ENCODE measurements around the gene CDH9.

Gene CDH9, protein sequence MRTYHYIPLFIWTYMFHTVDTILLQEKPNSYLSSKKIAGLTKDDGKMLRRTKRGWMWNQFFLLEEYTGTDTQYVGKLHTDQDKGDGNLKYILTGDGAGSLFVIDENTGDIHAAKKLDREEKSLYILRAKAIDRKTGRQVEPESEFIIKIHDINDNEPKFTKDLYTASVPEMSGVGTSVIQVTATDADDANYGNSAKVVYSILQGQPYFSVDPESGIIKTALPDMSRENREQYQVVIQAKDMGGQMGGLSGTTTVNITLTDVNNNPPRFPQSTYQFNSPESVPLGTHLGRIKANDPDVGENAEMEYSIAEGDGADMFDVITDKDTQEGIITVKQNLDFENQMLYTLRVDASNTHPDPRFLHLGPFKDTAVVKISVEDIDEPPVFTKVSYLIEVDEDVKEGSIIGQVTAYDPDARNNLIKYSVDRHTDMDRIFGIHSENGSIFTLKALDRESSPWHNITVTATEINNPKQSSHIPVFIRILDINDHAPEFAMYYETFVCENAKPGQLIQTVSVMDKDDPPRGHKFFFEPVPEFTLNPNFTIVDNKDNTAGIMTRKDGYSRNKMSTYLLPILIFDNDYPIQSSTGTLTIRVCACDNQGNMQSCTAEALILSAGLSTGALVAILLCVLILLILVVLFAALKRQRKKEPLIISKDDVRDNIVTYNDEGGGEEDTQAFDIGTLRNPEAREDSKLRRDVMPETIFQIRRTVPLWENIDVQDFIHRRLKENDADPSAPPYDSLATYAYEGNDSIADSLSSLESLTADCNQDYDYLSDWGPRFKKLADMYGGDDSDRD

DNA sequence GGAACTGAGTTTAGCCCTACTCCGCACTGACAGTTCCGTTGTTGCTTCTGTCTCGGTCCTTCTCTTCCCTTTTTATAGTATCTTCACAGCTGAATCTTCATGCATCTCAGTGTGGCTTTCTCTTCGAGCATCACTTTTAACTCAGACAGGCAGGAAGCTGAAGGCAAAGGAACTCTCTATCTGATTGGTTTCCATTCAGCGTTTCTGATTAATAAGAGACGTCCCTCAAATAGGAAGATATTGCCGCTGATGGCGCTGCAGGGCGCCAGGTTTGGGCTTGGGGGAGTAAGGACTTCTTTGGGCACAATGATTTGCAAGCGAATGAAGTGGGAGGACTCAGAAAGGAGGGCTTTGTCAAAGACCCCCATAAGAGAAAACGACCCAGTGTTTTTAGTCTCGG lies at the start of gene CDH9:
CDH9 (minus strand) TSS at position 111 of the 400 bp plus-strand sequence. CDS start 50,253 bp downstream, outside the sequence.
- no peak for DNase-seq (ENCODE audit: low spot score)

GRCh38 chr5:27087747-27088146 lies 49.4 kb upstream of the CDH9 start:
- DNase-seq (ENCODE audit: low spot score), result no peak

GRCh38 chr5:27083449-27084415 lies 45.3 kb upstream of the CDH9 start:
- DNase-seq (ENCODE audit: low spot score), result no peak

GRCh38 chr5:27080147-27080546 lies 41.8 kb upstream of the CDH9 start:
- DNase-seq (ENCODE audit: low spot score), result no peak

- DNase-seq (ENCODE audit: low spot score), result no peak
Observed at GRCh38 chr5:27062451-27062850, 24.1 kb upstream of the CDH9 start.

DNA sequence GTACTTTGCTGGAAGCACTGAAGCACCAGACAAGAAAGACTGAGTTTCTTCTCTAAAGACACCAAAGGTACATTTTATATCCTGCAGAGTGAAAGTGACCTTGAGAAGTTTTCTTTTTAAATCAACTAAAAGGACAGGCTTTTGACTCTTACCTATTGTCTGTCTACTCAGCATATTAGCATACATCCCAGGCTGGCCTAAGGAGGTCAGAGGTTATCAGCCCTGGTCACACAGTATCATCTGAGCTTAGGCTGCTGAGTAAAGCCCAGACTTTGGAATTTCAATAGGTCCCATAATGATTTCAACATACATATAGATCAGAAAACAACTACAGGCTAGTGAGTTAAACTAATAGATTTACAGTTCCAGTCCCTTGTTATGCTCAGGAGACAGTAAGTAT lies 10.1 kb upstream of the CDH9 start:
- DNase-seq (ENCODE audit: low spot score), result no peak

- DNase-seq (ENCODE audit: low spot score), result no peak
Observed at GRCh38 chr5:27041372-27041771, 3.0 kb upstream of the CDH9 start.

GRCh38 chr5:27034565-27034964 lies 3.8 kb downstream of the CDH9 start:
- DNase-seq (ENCODE audit: low spot score), result no peak

DNA sequence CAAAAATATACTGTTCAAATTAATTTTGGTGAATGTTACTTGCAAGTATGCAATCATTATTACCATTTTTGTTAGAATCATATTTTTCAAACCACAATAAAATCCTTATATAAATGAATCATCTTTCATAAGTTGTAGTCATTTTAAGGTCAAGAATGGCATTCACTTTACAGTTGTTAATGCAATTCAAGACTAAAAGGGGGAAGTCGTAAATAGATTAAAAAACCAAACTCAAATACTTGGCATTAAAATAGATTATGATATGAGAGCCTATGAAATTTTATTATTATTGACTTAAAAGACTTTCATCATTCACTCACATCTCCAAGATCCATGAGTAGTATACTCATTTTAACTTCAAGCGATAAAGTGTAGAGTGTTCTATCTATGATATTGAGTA lies 11.6 kb downstream of the CDH9 start:
- no peak for DNase-seq (ENCODE audit: low spot score)

DNA sequence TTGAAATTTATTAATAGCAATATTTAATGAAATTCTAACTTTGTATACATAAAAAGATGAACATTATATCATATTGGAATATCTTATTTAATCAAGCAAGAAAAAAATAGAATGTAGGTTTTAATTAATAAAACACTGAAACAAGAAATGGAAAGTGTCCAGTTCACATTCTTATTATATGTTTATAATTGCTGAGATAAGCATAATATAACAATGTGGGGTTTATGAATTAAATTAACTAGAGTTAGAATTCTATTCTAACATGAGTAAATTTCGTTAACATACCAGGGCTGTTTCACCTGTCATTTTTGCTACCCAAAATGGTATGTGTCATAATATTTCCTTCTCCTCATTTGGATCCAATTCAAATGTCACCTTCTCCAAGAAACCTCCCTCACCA lies 12.3 kb downstream of the CDH9 start:
- no peak for DNase-seq (ENCODE audit: low spot score)

DNA sequence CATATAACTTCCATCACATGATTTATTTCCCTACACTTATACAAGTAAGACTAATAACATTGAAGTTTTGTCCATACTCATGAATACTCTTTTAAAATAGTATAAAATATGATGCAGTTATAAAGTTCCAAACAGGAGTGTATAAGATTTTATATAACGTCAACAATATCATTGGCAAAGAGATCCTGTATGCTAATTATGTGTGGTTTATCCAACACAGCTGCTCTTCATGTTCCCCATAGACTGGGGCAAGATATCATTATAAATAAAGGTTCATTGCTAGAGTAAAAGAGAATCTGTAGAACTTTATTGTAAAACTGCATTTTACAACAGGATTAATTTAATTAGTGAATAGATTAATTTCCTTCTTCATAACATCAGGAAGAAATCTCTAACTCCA lies 16.9 kb downstream of the CDH9 start:
- no peak for DNase-seq (ENCODE audit: low spot score)

GRCh38 chr5:27020973-27021372 lies 17.4 kb downstream of the CDH9 start:
- DNase-seq (ENCODE audit: low spot score), result no peak

DNA sequence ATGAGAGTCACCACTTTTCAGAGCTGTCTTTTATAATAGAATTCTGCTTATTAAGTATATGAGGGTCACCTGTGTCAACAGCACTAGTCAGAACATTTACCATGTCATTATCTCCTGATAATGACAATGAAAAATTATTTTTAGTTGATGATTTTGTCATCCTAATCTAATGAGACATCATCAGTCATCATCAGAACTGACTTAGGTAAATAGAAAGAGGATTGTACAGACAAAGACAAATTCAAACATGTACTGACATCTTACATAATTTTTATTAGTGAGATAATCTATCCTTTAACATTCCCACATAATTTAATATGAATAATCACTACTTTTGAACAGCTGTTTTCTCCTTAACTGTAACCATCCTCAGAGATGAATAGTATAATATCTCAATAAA lies 22.6 kb downstream of the CDH9 start:
- DNase-seq (ENCODE audit: low spot score), result no peak

DNA sequence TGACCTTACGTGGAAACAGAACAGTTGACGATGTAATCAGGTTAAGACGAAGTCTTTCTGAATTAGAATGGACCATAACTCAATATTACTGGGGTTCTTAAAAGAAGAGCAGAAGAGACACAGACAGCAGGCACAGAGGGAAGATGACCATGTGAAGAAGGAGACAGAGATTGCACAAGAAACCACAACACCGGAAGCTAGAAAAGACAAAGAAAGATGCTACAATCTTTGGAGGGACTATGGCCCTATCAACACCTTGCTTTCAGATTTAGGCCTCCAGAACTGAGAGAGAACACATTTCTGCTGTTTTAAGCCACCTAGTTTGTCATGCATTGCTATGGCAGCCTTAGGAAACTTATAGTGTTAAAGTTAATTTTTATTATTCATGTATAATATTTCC lies 27.1 kb downstream of the CDH9 start:
- no peak for DNase-seq (ENCODE audit: low spot score)

DNA sequence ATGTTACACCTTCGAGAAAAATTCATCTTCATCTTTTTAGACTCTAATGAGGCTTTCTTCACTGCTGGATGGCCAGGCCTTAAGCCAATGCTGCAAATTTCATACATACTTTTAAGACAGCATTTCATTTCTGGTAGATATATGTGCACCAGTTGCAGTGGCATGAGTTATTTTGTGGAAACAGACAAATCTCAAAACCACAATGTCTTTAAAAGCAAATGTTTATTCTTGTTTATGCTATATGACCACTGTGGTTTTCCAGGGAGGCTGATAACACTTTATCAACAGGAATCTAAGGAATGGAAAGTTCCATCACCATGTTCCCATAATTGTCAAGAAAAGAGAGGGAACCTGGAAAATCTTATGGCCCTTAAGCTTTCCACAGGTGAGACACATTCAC lies 27.7 kb downstream of the CDH9 start:
- no peak for DNase-seq (ENCODE audit: low spot score)

- no peak for DNase-seq (ENCODE audit: low spot score)
Observed at GRCh38 chr5:27009540-27009915, 28.9 kb downstream of the CDH9 start.

DNA sequence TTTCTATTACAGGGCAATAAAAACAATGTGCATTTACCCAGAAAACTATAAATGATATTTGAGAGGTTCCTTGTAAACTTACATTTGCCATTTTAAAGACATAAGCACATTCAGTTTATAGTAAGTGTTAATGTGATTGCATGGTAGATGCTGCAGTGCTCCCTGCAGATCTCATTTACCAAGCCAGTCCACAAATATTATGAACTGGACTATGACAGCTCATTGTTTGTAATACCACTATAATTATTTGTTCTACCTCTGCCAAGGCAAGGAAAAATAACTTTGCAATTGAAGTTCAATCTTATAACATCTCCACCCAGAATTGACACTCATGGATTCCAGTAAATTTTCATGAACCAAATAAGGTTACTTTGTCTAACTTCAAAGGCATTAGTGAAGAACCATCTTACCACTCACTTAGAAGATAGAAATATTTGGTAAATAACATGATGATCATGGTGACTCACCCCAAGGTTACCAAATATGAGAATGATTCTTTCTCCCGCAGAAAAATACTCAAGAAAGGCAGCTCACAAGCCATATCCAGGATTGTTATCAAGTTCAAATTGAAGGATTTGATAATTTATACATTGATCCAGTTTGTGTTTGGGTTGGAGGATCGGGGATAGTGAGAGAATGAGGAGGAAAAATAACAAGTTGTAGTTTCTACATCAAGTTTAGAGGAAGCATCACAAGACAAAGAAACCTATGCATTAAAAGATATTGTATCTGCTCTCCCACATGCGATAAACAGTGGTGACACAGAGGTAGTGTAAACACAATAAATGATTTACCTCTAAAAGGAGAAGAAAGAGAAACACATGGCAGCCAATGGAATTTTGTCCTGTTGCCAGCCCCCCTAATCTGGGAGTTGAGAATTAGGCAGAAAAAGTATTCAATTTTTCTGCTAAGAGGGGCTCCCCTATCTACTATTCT lies 29.5 kb downstream of the CDH9 start:
- DNase-seq (ENCODE audit: low spot score), result no peak

GRCh38 chr5:27007121-27007520 lies 31.3 kb downstream of the CDH9 start:
- no peak for DNase-seq (ENCODE audit: low spot score)

- DNase-seq (ENCODE audit: low spot score), result no peak
Observed at GRCh38 chr5:26986985-26987384, 51.4 kb downstream of the CDH9 start.

GRCh38 chr5:26981750-26982149 lies 56.6 kb downstream of the CDH9 start:
- DNase-seq (ENCODE audit: low spot score), result no peak

DNA sequence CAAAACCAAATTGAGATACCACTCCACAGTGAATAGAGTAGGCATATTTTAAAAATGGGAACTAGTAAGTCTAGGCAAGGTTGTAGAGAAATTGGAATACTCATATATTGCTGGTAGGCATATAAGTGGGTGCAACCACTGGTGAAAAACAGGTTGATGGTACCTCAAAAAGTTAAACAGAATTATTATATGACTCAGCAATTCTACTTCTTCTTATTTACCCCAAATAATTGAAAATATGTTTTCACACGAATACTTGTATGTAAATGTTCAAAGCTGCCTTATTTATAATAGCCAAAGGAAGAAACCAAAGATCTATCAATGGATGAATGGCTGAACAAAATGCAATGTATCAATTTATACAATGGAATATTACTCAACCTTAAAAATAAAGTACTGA lies 79.1 kb downstream of the CDH9 start:
- no peak for DNase-seq (ENCODE audit: low spot score)
